NCI-H510A treated with DMSO at 0.1 percent for 48 hours (cell line): Measurements from ENCODE around the gene PCDHB8.
"Not testable (repeated sequence)": the region's sequence is repeated elsewhere in the genome, so short reads cannot be mapped to it uniquely, and the experiment has no call there.

Source experiments
- DNase-seq: peaks from one replicate; lab custom pipeline; 2025; lab: John Stamatoyannopoulos, UW

PCDHB8 gene

GRCh38 chr5:141184117-141184855 is 6.7 kb downstream of the PCDHB8 start:
- DNase-seq = not testable (repeated sequence)

- DNase-seq = no peak
Observed at GRCh38 chr5:141186897-141187512, 9.4 kb downstream of the PCDHB8 start, which contains the start of gene PCDHB9. Gene PCDHB9, plus strand, starts transcription at chr5:141187161. Its CDS starts 158 bp downstream, at chr5:141187319.

GRCh38 chr5:141188682-141189081 is 11.1 kb downstream of the PCDHB8 start:
- DNase-seq = not testable (repeated sequence)

- not testable (repeated sequence) for DNase-seq
Observed at GRCh38 chr5:141189131-141189530, 11.5 kb downstream of the PCDHB8 start.

- no peak for DNase-seq
Observed at GRCh38 chr5:141192110-141192725, 14.6 kb downstream of the PCDHB8 start, which contains the start of gene PCDHB10. Gene PCDHB10, plus strand, starts transcription at chr5:141192353. Its CDS starts 200 bp downstream, at chr5:141192553.

- DNase-seq = not testable (repeated sequence)
Observed at GRCh38 chr5:141194332-141194731, 16.7 kb downstream of the PCDHB8 start.

GRCh38 chr5:141196363-141196762 is 18.8 kb downstream of the PCDHB8 start:
- DNase-seq = no peak

GRCh38 chr5:141199359-141200235 is 22.0 kb downstream of the PCDHB8 start, which contains the start of gene PCDHB11:
Gene PCDHB11, plus strand, starts transcription at chr5:141199627. Its CDS starts 148 bp downstream, at chr5:141199775.
- DNase-seq = peak; percentile 33

GRCh38 chr5:141201126-141201525 is 23.5 kb downstream of the PCDHB8 start:
- not testable (repeated sequence) for DNase-seq

- not testable (repeated sequence) for DNase-seq
Observed at GRCh38 chr5:141201646-141202045, 24.1 kb downstream of the PCDHB8 start.

- no peak for DNase-seq
Observed at GRCh38 chr5:141208478-141208877, 30.9 kb downstream of the PCDHB8 start, which contains the start of gene PCDHB12. Gene PCDHB12, plus strand, starts transcription at chr5:141208719. Its CDS starts 189 bp downstream, at chr5:141208908.

GRCh38 chr5:141210281-141210680 is 32.7 kb downstream of the PCDHB8 start:
- DNase-seq = not testable (repeated sequence)

- not testable (repeated sequence) for DNase-seq
Observed at GRCh38 chr5:141210849-141211248, 33.3 kb downstream of the PCDHB8 start.

GRCh38 chr5:141213656-141214339 is 36.2 kb downstream of the PCDHB8 start, which contains the start of gene PCDHB13:
Gene PCDHB13, plus strand, starts transcription at chr5:141213919. Its CDS starts 205 bp downstream, at chr5:141214124.
- peak; percentile 50 for DNase-seq

GRCh38 chr5:141214583-141214982 is 37.0 kb downstream of the PCDHB8 start:
- not testable (repeated sequence) for DNase-seq

GRCh38 chr5:141215504-141215903 is 37.9 kb downstream of the PCDHB8 start:
- not testable (repeated sequence) for DNase-seq

GRCh38 chr5:141216035-141216434 is 38.4 kb downstream of the PCDHB8 start:
- DNase-seq = not testable (repeated sequence)

GRCh38 chr5:141223112-141223783 is 45.7 kb downstream of the PCDHB8 start, which contains the start of gene PCDHB14:
Gene PCDHB14, plus strand, starts transcription at chr5:141223343. Its CDS starts 163 bp downstream, at chr5:141223506.
- no peak for DNase-seq

- not testable (repeated sequence) for DNase-seq
Observed at GRCh38 chr5:141224844-141225243, 47.3 kb downstream of the PCDHB8 start.

GRCh38 chr5:141225421-141225820 is 47.8 kb downstream of the PCDHB8 start:
- DNase-seq = not testable (repeated sequence)
